Fibroblast of pulmonary artery (primary cell): ENCODE results near the gene WWOX.

ENCODE experiments used
- DNase-seq: peaks from one replicate; pipeline ENCODE4 v3.0.0-alpha.2; 2010; ENCODE audit warnings: low read depth
- H3K4me3 ChIP-seq: replicated peaks from 2 replicates; pipeline ENCODE4 v1.5.1; 2011; ENCODE audit warnings: low read depth, mild to moderate bottlenecking, control low read depth, low read length, moderate library complexity
- TF ChIP-seq, protein P1 (sequence below): IDR thresholded peaks from 2 replicates; pipeline ENCODE4 v1.5.1; 2011; ENCODE audit warnings: mild to moderate bottlenecking, control low read depth, low read length, inconsistent platforms; ENCODE audit errors: missing control alignments

WWOX gene

DNA sequence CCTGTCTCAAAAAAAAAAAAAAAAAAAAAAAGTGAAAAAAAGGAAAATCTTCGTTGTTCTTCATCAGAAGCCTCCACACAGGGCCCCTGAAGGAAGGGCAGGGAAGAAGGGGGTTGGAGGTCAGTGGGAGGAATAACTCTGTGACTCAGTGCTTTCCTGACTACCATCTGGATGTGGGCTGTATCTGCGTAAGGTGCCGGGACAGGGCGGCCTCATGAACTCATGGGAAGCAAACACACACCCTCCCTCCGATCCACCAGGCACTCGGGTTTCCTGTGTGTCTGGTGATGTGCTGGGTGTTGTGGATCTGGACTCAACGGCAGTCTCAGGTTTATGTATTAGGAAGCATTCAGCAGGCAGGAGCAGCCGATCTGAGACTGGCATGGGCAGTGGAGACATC, 691.6 kb downstream of the WWOX start:
- H3K4me3 ChIP-seq: no peak overlapping the region
- no peak for DNase-seq
- TF ChIP-seq, protein P1, sequence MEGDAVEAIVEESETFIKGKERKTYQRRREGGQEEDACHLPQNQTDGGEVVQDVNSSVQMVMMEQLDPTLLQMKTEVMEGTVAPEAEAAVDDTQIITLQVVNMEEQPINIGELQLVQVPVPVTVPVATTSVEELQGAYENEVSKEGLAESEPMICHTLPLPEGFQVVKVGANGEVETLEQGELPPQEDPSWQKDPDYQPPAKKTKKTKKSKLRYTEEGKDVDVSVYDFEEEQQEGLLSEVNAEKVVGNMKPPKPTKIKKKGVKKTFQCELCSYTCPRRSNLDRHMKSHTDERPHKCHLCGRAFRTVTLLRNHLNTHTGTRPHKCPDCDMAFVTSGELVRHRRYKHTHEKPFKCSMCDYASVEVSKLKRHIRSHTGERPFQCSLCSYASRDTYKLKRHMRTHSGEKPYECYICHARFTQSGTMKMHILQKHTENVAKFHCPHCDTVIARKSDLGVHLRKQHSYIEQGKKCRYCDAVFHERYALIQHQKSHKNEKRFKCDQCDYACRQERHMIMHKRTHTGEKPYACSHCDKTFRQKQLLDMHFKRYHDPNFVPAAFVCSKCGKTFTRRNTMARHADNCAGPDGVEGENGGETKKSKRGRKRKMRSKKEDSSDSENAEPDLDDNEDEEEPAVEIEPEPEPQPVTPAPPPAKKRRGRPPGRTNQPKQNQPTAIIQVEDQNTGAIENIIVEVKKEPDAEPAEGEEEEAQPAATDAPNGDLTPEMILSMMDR: no peak

DNA sequence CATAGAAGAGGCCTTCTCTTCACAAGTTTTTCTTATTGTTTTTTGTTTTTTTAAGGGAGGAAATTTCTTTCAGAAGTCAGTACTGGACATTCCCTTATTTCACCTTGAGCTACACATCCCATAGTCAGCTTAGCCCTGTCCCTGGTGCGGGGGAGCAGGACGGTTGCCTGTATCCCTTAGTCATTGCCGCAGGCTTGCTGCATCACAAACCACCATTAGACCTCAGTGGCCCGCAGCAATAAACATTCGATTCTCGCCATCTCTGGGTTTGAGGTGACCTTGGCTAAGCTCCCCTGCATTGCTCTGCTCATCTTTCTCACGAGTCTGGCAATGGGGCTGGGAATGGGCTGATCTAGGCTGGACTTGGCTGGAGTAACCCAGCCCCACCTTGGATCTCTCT, 692.5 kb downstream of the WWOX start:
- TF ChIP-seq, protein P1: no peak
- DNase-seq: no peak
- no peak overlapping the region for H3K4me3 ChIP-seq

DNA sequence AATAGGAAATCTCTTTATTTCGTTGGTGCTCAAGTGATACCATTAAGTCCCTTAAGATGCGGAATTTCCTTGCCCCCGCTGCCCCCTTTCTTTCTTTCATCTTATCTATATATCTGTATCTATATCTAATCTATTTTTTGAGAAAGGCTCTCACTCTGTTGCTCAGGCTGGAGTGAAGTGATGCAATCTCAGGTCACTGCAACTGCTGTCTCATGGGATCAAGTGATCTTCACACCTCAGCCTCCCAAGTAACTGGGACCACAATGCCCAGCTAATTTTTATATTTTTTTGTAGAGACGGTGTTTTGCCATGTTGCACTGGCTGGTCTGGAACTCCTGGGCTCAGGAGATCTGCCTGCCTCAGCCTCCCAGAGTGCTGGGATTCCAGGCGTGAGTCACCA, 693.5 kb downstream of the WWOX start:
- H3K4me3 ChIP-seq: no peak overlapping the region
- TF ChIP-seq, protein P1: no peak
- no peak for DNase-seq

DNA sequence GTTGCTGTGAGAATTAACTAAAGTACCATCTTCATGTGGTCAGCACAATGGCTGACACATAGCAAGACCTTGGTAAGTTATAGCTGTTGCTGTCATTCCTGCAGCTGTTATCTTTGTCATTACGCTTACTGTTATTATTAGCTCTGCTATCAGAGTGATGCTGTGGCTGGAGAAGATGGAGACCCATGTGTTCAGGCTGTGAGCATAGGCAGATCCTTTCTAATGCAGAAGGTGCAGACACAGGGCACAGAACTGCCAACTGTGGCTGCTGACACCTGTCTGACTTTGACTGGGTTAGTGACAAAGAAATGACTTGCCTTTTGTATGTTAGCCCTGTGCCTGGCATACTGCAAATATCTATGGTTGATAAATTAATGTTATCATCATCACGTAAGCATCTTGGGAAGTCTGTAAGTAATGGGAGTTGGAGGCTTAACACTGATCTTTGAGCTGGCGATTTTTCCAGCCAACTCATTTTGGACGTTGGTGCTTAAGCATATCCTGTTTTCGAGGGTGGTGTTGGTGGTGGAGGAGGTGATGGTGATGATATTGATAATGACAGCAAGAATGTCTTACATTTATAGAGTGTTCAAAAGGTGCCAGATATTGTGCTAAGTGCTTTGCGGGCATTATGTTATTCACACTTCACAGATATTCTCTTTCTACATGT, 695.3 kb downstream of the WWOX start:
- no peak for DNase-seq
- TF ChIP-seq, protein P1: no peak

DNA sequence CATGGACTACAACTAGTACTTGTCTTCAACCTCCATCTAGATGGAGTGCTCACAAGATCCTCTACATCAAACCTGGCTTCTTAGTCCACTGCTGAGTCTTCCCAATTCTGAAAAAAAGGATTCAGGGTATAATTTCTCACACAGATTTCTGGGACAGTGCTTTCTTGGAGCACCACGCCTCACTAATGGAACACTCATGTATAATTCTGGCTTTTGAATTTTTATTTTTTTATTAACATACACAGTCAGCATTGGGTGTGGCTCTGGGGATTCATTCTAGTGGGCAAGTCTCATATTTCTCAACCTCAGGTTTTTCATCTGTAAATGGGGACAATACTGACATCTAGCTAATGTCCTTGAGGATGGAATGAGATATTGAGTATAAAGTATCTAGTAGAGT, 696.0 kb downstream of the WWOX start:
- DNase-seq: no peak
- no peak overlapping the region for H3K4me3 ChIP-seq
- TF ChIP-seq, protein P1: no peak

More for the DNA sequence above, 695.3 kb downstream of the WWOX start:
- H3K4me3 ChIP-seq: no peak overlapping the region

DNA sequence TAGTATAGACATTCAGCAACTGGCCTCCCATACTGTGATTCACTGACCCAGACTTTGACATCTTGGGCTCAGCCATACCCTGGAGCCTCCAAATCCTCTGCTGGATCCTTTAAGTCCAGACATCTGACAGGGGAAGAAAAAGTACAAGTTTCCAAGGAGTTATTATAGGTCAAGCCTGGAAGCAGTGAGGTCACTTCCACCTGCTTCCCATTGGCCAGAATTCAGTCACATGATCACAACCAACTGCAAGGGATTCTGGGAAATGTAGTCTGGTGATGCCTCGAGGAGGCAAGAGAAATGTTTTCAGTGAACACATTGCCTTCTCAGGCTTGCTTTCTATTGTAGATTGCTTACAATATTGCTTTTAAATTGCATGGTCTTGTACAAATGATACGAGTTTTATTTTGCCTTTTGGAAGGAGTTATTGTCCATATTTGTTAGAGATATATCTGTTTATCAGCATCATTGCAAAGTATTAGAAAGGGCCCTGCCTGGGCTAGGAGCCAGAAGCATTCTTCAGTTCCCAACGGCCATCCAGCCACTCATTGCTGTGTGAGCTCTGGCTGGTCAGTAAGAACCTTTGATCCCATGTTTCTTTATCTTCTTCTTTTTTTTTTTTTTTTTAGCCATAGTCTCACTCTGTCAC, 696.9 kb downstream of the WWOX start:
- TF ChIP-seq, protein P1: no peak
- DNase-seq: no peak
- no peak overlapping the region for H3K4me3 ChIP-seq

DNA sequence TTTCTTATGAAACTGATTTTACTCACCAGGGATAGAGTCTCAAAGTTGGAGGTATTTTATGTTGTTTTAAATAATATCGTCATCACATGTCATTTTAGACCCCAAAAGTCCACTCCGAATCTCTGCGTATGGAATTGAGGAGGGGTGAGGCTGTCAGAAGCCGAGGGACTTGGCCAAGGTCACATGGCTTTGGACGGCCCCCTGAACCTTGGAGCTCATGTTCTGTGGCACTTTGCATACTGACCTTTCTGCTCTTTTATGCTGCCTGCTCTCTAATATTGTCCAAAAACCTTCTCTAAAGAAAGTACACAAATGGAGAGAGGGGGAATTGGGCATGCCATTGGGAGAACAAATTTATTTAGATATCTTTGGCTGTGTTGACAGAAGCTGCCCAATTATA, 700.0 kb downstream of the WWOX start:
- no peak for DNase-seq
- H3K4me3 ChIP-seq: no peak overlapping the region
- TF ChIP-seq, protein P1: no peak
